WERI-Rb-1 (cell line): Measurements from ENCODE around the gene PYGB.

Source experiments
- DNase-seq: peaks from one replicate; pipeline ENCODE4 v3.0.0-alpha.2; 2020
- H3K27ac ChIP-seq: fragments of 250-450 bp; sonication (Bioruptor Pico); 2 replicates; pipeline ENCODE4 v1.5.1; 2020; ENCODE audit warnings: mild to moderate bottlenecking, moderate library complexity
- H3K27me3 ChIP-seq: fragments of 250-450 bp; sonication (Bioruptor Pico); 2 replicates; pipeline ENCODE4 v1.5.1; 2021; ENCODE audit warnings: mild to moderate bottlenecking, low read depth, moderate library complexity; ENCODE audit not compliant: insufficient read depth, severe bottlenecking
- H3K36me3 ChIP-seq: fragments of 250-450 bp; sonication (Bioruptor Pico); 2 replicates; pipeline ENCODE4 v1.5.1; 2020; ENCODE audit warnings: mild to moderate bottlenecking, moderate library complexity
- H3K4me3 ChIP-seq: 2 replicates; pipeline ENCODE4 v1.5.1; 2011; ENCODE audit warnings: low read depth, mild to moderate bottlenecking, control low read depth, low read length
- H3K9me3 ChIP-seq: fragments of 250-450 bp; sonication (Bioruptor Pico); 2 replicates; pipeline ENCODE4 v1.5.1; 2021; ENCODE audit warnings: mild to moderate bottlenecking, moderate library complexity; ENCODE audit not compliant: severe bottlenecking
- CTCF ChIP-seq: IDR thresholded peaks from 2 replicates; pipeline ENCODE4 v1.5.1; 2011; ENCODE audit warnings: low read depth, mild to moderate bottlenecking, control low read depth, inconsistent platforms, low read length

Gene PYGB

DNA sequence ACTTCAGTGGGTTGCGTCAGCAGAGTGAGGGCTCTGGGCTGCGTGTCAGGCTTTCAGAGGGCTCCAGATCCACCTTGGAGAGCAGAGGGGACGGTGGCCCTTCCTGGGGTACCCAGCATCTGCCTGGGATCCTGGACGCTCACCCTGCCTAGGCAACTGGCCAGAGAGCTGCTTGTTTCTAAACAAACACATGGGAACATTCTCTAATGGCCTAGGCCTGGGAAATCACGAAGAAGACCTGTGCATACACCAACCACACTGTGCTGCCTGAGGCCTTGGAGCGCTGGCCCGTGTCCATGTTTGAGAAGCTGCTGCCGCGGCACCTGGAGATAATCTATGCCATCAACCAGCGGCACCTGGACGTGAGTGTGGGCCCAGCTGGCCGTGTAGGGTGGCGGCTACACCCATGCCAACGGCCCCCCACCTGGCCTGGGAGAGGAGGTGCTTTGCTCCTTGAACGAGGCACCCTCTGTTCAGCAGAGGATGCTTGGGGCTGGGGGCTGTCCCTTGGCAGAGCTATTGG, 32.2 kb downstream of the PYGB start:
- peak; percentile 4 for DNase-seq

GRCh38 chr20:25280574-25281535, 33.0 kb downstream of the PYGB start:
- Histone ChIP-seq H3K9me3 (no peaks in the 10 kb centered on the region), H3K27me3 (no peaks in the 10 kb centered on the region), H3K36me3 (peaks cover 100% of the 10 kb centered on the region), H3K27ac (no peak overlapping the region), H3K4me3 (no peak overlapping the region)
- peak; percentile 3 for DNase-seq
- no peak for TF ChIP-seq CTCF

More for the DNA sequence above, 32.2 kb downstream of the PYGB start:
- H3K27me3 ChIP-seq, result no peaks in the 10 kb centered on the region
- no peak overlapping the region for H3K4me3 ChIP-seq
- no peak for TF ChIP-seq CTCF
- no peak overlapping the region for H3K27ac ChIP-seq
- no peaks in the 10 kb centered on the region for H3K9me3 ChIP-seq
- H3K36me3 ChIP-seq, result peaks cover 100% of the 10 kb centered on the region

DNA sequence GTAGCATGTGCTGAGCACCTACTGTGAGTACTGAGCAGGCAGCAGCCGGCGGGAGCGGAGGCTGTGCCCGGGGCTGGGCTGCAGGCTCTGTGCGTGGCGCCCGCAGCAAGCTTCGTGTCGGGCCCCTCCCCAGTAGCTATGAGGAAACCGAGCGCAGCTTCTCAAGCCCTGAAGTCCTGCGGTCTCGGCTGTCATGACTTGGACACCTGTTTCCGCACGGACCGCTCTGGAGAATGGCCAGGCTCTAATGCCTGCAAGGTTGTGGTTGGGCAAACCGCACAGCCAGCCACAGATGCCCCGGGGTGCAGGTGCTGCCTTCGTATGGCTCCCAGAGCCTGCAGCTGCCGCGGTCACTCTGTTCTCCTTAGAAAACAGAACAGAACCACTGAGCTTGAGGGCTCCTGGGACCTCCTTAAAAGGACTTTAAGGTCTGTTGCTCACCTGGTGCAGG, 33.7 kb downstream of the PYGB start:
- H3K27ac ChIP-seq, result no peak overlapping the region

DNA sequence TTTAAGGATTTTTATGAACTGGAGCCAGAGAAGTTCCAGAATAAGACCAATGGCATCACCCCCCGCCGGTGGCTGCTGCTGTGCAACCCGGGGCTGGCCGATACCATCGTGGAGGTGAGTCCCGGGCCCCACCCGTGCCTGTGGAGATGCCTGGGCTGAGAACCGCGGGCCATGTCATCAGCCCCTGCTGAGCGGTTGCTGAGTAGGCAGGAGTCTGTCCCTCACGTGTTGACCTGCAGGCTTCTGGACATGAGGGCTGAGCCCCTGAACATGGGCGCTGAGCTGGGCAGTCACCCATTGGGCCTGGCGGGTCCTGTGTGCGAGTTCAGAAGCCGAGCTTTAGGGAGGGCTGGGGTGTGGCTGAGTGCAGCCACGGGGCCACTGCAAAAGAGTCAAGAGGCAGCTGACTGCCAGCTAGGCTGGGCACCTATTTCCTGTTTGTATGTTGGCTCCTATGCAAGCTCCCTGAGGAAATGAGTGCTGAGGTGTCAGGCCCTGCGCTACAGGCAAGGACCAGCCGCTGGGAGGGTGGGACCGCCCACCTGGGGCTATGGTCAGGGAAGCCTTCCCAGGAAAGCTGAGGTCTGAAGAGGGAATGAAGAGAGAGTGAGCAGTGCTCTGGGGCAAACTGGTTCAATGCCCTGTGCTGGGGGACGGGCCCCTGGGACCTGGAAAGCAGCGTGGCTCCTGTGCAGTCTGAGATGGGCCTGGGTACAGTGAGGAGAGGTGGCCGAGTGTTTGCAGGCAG, 34.3 kb downstream of the PYGB start:
- H3K9me3 ChIP-seq, result no peaks in the 10 kb centered on the region
- no peaks in the 10 kb centered on the region for H3K27me3 ChIP-seq
- H3K27ac ChIP-seq, result no peak overlapping the region
- peak; percentile 3 for DNase-seq
- TF ChIP-seq CTCF, result no peak
- H3K36me3 ChIP-seq, result peaks cover 100% of the 10 kb centered on the region
- H3K4me3 ChIP-seq, result no peak overlapping the region

More for the DNA sequence above, 33.7 kb downstream of the PYGB start:
- H3K27me3 ChIP-seq, result no peaks in the 10 kb centered on the region
- peak; percentile 3 for DNase-seq
- peaks cover 100% of the 10 kb centered on the region for H3K36me3 ChIP-seq
- H3K4me3 ChIP-seq, result no peak overlapping the region
- TF ChIP-seq CTCF, result no peak
- H3K9me3 ChIP-seq, result no peaks in the 10 kb centered on the region

GRCh38 chr20:25282796-25283195, 34.9 kb downstream of the PYGB start:
- peak; percentile 3 for DNase-seq
- H3K27me3 ChIP-seq, result no peaks in the 10 kb centered on the region
- no peak overlapping the region for H3K4me3 ChIP-seq
- no peak for TF ChIP-seq CTCF
- peaks cover 100% of the 10 kb centered on the region for H3K36me3 ChIP-seq
- no peak overlapping the region for H3K27ac ChIP-seq
- H3K9me3 ChIP-seq, result no peaks in the 10 kb centered on the region
